GM12872 (cell line): ENCODE results near the gene TMPRSS7.
A peak's percentile ranks its signal among the peaks of the same experiment; 100 is the strongest.

Experiments
- TF ChIP-seq, protein P1 (sequence below): IDR thresholded peaks from 3 replicates; pipeline ENCODE4 v1.5.1; 2011; ENCODE audit warnings: low read depth, mild to moderate bottlenecking, low read length, moderate library complexity; ENCODE audit not compliant: insufficient read depth

The TMPRSS7 gene

DNA sequence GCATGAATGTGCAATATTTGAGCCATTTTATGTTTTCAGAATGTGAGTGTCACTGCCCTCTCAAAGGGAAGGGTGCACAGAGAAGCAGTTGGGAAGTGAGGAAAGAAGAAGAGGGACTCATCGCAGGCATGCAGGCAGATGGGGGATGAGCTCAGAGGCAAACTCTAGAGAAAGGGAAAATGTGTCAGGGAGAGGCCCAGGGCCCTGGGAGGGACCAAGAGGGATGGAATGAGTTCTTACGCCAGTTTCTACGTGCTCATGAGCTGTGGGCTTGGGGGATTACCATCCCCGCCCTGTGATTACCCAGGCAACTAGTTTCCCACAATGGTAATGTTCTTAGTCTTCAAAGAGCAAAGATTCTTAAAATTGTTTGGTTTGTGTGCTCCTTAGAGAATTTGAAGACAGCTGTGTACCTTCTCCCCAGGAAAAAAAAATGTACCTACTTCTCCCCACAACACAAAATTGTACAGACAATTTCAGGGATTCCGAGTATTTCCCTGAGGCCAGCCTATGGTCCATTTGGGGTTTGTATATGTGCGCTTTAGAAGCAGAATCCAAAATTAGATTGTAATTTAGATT lies 80.7 kb downstream of the TMPRSS7 start:
- TF ChIP-seq, protein P1, sequence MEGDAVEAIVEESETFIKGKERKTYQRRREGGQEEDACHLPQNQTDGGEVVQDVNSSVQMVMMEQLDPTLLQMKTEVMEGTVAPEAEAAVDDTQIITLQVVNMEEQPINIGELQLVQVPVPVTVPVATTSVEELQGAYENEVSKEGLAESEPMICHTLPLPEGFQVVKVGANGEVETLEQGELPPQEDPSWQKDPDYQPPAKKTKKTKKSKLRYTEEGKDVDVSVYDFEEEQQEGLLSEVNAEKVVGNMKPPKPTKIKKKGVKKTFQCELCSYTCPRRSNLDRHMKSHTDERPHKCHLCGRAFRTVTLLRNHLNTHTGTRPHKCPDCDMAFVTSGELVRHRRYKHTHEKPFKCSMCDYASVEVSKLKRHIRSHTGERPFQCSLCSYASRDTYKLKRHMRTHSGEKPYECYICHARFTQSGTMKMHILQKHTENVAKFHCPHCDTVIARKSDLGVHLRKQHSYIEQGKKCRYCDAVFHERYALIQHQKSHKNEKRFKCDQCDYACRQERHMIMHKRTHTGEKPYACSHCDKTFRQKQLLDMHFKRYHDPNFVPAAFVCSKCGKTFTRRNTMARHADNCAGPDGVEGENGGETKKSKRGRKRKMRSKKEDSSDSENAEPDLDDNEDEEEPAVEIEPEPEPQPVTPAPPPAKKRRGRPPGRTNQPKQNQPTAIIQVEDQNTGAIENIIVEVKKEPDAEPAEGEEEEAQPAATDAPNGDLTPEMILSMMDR, result no peak

GRCh38 chr3:112115806-112116383 lies 81.4 kb downstream of the TMPRSS7 start:
- TF ChIP-seq, protein P1, result no peak

DNA sequence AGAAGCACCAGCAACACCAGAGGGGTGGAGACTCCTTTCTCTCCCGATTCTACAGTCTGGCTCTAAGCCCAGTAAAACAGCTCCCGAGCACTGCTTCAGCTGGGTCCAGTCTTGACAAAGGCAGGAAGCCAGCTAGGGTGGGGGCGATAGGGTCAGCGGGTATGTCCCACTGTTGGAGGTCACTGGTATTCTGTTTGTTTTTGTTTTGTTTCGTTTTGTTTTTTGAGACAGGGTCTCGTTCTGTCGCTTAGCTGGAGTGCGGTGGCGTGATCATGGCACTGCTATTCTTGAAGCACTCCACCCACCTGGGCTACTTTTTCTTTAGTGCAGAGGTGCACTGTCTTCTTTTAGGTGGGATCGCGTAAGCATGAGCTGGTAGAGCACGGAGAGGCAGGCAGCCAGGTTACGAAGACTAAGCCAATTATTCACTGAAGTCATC lies 82.2 kb downstream of the TMPRSS7 start:
- TF ChIP-seq, protein P1, result no peak

- TF ChIP-seq, protein P1, result no peak
These were observed 82.9 kb downstream of the TMPRSS7 start for GRCh38 chr3:112117415-112117814.

- TF ChIP-seq, protein P1, result peak; percentile 46
These were observed 83.5 kb downstream of the TMPRSS7 start for GRCh38 chr3:112117841-112118571.

- TF ChIP-seq, protein P1, result no peak
These were observed 85.7 kb downstream of the TMPRSS7 start for GRCh38 chr3:112119962-112120836.
